Activated CD4-positive, alpha-beta T cell treated with anti-CD3 and anti-CD28 coated beads, Interleukin-2, Interleukin-4, amounts not matched to agents 100 ng/mL and 50 ng/mL, durations not matched to agents 16 hours and 8 hours (primary cell): Measurements from ENCODE around the gene ALKBH3.

ENCODE experiments used
- DNase-seq: peaks from one replicate; pipeline ENCODE4 v3.0.0-alpha.2; 2020; ENCODE audit warnings: low spot score

The ALKBH3 gene

DNA sequence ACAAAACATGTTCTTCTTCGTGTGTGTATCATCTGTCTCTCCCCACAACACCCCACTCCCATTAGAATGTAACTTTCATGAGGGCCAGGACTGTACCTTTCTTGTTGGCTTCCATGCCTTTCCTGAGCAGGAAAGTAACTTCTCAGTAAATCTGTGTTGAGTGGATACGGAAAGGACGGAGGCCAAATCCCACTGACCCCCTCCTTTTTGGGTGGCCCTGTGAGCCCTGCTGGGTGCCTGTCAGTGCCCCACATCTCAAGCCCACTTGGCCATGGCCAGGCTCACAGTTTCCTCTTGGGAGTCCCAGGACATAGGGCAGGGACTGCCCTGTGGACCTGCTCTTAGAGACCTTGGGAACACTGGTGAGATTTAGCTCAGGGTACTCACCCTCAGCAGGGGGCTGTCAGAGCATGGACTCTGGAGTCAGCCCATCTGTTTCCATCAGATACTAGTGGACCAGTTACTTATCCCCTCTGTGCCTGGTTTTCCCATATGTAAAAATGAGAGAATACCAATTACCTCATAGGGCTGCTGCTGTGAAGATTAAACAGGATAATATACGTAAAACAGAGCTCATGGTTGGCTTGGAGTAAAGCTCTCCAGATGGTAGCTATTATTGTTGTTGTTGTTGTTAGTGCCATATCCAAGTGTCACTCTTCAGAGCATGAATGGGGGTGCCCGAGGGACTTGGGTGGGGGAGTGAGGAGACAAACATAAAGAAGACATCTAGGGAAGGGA, 60.8 kb downstream of the ALKBH3 start:
- no peak for DNase-seq

DNA sequence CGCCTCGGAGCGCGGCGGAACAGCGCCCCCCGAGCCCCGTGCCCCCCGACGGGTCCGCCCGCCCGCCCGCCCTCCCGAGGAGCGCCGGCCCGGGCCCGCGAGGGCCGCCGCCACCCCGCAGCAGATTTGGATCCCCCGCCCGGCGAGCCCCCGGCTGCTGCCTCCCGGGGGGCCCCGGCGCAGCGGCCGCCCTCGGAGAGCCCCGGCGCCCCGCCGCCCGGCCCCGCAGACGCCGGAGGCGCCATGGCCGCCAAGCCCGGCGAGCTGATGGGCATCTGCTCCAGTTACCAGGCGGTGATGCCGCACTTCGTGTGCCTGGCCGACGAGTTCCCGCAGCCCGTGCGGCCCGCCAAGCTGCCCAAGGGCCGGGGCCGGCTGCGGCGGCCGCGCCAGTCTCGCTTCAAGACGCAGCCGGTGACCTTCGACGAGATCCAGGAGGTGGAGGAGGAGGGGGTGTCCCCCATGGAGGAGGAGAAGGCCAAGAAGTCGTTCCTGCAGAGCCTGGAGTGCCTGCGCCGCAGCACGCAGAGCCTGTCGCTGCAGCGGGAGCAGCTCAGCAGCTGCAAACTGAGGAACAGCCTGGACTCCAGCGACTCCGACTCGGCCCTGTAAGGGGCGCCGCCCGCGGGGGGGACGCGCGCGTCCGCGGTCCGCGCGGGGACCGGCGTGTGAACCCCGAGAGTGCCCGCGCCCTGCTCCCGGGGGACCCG, 62.2 kb downstream of the ALKBH3 start:
- no peak for DNase-seq

DNA sequence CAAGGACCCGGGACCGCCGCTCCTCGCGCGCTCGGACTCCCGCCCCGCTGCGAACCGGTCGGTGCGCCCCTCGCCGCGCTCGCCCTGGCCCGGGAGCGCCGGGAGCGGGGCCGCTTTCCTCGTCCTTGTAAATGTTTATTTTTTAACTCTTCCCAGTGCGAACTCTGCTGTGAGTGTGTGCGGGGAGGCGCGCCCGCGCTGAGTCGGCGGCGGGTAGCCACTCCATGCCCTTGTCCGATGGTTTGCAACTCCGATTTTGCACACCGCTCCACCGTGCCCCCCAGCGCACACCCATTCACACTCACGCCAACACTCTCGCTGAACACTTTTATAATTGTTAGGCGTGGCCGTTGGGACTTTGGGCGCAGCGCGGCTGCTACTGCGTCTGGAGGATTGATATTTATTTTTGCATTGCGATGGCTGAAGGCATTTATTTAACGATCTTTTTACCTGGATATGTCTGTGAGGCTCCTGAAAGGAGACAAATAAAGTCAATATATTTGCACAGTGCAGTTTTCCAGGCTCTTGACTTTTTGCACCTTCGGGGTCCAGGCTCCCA, 62.8 kb downstream of the ALKBH3 start:
- no peak for DNase-seq

DNA sequence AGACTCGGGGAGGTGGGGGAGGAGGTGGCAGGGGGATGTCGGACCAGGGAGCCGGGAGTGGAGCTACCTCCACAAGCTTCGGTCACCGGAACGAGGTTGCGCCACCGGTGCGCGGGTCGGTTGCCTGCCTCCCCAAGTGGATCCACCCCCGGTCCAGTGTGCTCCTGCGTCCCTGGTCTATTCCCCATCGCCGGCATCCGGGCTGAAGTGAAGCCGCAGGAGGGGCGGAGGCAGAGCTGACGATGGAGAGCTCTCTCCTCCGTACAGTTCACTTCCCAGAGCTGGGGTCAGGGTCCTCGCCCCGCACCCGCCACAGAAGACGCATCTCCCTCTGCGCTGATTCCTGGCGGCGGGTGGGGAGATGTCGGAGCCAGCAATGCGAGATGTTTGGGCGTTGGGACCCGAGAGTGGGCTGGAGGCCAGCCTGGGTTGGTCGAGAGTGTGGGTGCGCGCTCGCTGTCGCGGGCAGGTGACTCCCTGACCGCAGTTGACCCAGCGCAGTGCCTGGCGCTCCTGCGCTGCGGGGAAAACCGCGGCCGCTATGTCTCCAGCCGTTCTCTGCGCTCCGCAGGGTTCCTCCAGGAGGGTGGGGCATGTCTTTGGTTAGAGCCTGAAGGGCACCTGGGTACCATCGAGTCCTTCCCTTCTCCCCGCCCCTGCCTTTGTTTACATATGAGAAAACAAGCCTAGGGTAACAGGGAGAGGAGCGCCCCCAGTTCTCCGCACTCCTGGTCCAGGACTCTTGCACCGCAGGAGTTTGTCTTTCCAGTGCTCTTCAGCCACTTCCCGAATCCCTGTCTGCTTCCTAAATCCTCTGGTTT, 63.5 kb downstream of the ALKBH3 start:
- no peak for DNase-seq

DNA sequence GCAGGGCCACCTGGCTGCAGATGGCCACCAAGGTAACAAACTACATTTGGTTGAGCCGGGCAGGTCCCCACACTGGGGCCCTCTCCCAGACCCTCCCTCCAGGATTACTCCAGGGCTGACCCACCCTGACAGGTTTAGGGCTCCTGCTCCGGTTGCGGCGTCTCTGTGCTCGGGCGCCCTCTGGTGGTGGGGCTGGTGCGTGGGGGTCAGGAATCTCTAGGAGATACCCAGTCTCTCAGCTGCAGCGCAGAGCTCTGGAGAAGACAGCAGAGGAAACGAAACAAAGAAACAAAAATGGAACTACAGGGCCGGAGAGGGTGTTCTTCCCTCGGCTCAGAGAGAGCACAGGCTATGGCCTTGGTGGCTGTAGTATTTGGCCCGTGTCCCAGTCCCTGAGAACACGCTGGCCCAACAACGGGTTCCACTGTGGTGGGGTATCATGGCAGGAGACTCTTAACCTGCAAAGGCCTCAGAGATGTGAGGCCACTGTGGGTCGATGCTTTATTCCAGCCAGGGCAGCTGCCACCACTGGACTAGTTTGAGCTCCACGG, 64.2 kb downstream of the ALKBH3 start:
- DNase-seq: peak; percentile 77

- no peak for DNase-seq
These were observed 66.4 kb downstream of the ALKBH3 start for GRCh38 chr11:43947003-43947500.

DNA sequence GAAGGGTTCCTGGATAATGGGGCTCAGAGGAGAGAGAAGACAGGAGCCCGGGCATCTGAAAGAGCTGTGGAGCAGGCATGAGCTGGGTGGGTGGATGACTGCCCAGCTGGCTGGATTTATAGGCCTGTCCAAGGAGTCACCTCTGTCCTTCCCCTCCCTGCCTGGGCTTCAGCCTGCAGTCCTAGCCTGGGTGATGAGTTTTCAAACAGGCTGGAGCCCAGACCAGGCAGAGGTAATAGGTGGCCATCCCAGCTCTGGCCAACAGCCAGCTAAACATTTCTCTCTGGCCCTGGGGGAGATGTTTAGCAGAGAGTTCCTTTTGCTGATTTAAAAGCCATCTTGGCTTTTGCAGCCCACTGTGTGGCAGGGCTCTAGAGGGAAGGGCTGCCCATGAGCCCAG, 67.2 kb downstream of the ALKBH3 start:
- no peak for DNase-seq

DNA sequence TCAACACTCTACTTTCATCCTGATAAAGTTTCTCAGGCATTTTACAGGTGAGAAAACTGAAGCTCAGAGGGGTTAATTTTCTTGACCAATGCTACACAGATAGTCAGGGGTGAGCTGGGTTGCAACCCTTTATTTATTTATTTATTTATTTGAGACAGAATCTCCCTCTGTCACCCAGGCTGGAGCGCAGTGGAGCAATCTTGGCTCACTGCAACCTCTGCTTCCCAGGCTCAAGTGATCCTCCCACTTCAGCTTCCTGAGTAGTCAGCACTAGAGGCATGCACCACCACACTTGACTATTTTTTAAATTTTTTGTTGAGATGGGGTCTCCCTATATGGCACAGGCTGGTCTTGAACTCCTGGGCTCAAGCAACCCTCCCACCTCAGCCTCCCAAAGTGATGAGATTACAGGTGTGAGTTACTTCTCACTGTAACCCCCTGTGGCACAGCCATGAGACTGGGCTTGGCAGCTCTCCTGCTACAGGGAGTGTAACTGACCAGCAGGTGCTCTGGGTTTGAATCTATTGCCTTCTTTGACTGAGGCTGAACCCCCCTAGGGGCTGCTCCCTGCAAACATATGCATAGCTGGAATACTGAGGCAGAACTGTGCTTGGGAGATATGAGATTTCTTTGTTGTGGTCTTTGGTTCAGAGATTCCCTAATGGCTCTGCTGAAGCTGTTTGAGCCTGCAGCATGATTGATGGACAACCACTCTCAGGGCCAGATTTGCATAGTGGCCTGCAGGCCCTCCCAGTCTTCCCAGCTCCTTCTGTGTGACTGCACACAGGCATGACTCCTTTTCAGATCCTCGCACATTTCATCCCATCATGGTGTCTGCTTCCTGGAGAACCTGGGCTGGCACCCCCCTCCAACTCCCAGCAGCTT, 68.0 kb downstream of the ALKBH3 start:
- no peak for DNase-seq

DNA sequence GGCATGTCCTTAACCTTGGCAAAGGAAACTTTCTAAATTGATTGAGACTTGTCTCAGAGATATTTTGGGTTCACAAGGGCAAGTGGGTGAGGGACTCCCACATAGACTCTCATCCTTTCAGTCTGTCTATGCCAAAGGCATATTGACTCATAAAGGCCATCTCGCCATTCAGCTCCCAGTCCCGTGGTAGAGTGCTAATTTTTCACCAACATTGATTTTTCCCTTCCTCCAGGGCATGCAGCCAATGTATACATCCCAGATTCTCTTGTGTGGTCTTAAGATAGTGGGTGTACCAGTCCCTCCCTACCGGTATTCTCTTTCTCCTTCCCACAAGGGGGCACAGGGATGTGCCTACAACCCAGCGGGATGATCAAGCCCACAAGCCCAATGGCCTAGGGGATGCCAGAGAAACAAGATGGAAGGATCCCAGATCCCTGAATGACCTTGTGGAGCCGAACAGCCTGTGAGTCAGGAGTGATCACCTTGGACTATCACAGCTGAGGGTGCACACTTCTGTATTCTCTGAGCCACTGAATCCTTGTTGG, 69.8 kb downstream of the ALKBH3 start:
- DNase-seq: no peak

DNA sequence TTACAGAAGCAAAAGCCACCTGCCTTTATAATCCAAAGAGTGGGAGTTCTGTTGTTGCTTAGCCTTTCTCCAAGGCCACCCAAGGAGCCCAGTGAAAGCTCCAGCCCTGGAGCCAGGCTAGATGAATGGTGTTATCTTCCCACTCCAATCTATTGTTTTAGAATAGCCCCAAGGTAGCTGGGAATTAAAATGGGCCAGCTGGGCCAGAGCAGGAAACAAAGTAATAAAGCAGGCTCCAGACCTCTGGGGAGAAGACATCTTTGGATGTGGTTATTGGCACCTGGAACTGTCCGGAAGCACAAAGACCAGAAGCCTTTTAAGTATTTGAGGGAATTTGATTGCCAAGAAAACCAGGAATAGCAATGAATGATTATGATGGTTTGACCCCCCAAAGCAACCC, 70.6 kb downstream of the ALKBH3 start:
- no peak for DNase-seq

DNA sequence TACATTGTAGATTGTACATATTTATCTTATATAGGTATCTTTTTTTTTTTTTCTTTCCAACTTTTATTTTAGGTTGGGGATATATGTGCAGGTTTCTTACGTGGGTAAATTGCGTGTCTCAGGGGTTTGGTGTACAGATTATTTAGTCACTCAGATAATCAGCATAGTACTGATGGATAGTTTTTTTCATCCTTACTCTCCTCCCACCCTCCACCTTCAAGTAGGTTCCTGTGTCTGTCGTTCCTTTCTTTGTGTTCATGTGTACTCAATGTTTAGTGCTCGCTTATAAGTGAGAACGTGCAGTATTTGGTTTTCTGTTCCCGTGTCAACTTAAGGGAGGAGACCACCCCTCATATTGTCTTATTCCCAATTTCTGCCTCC, 71.4 kb downstream of the ALKBH3 start:
- DNase-seq: no peak

- DNase-seq: no peak
These were observed 72.0 kb downstream of the ALKBH3 start for GRCh38 chr11:43952401-43953342.

- DNase-seq: no peak
These were observed 72.9 kb downstream of the ALKBH3 start for GRCh38 chr11:43953521-43953920.

GRCh38 chr11:43954241-43954640, 73.6 kb downstream of the ALKBH3 start:
- no peak for DNase-seq

GRCh38 chr11:43955381-43956118, 74.9 kb downstream of the ALKBH3 start:
- no peak for DNase-seq

DNA sequence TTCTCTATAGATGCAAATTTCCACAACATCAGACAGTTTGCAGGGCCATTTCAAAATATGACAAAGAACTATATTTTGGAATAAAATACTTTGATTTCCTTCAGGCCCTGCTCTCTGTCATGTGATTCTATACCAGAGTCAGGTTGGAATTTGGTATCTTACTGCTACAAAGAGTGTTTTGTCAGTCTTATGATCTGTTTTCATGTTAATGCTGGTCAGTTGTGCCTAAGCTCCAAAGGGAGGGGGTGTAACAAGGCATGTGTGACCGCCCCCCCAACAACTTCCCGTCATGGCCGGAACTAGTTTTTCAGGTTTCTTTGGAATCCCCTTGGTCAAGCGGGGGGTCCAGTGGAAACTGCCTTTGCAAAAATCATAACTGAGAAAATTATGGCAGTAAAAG, 76.9 kb downstream of the ALKBH3 start:
- DNase-seq: no peak

GRCh38 chr11:43959321-43959995, 78.8 kb downstream of the ALKBH3 start:
- DNase-seq: no peak
